GM21786 (cell line): Measurements from ENCODE around the gene FGF12.
"Not testable (repeated sequence)": the region's sequence is repeated elsewhere in the genome, so short reads cannot be mapped to it uniquely, and the experiment has no call there.

Source experiments
- ATAC-seq: cut with Tn5 transposase; IDR thresholded peaks from one replicate; pipeline ENCODE4 v1.9.1; 2021; ENCODE audit not compliant: unreplicated experiment

Gene FGF12

DNA sequence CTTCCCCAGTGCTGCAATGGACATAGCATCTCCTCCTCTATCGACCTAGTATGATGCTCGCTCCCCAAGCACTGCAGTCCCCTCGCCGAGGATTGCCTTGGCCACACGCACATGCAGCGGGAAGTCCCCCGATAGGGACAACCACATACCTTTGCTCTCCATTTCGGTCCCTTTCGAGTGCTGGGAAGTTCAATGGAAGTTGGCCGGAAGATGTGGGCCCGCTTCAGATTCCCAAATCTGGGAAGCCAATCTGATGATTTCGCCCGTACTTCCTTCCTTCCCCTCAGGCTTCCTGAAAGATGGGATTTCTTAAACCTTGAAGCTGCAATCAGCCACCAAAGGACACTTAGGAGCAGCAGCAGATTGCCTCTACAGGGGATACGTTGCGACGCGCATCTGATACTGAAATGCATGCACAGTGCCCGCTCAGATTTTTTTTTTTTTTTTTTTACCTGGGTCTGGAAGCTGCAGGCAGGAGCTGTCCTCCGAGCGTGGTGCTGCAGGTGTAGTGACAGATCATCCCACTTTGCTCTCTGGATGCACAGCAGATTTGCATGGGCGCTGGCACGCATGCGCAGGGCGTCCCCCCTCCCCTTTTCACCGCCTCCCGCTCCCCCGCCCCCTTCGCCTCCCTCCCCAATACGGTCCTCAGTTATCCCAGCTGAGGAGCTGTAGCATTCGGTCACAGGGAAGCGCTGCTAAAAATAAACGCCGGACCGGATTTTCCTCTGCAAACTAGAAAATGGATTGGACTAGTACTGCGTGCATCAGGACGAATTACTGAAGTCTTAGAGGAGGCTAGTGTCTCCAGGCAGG lies at the start of gene FGF12:
TSS of gene FGF12 (minus strand) at position 510 of the 816 bp plus-strand sequence.
- ATAC-seq = no peak

DNA sequence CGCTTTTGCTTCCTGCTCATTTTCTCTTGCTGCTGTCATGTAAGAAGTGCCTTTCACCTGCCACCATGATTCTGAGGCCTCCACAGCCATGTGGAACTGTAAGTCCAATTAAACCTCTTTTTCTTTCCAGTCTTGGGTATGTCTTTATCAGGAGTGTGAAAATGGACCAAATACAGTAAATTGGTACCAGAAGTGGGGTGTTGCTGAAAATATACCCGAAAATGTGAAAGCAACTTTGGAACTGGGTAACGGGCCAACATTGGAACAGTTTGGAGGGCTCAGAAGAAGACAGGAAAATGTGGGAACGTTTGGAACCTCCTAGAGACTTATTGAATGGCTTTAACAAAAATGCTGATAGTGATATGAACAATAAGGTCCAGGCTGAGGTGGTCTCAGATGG lies 47.0 kb upstream of the FGF12 start:
- not testable (repeated sequence) for ATAC-seq

DNA sequence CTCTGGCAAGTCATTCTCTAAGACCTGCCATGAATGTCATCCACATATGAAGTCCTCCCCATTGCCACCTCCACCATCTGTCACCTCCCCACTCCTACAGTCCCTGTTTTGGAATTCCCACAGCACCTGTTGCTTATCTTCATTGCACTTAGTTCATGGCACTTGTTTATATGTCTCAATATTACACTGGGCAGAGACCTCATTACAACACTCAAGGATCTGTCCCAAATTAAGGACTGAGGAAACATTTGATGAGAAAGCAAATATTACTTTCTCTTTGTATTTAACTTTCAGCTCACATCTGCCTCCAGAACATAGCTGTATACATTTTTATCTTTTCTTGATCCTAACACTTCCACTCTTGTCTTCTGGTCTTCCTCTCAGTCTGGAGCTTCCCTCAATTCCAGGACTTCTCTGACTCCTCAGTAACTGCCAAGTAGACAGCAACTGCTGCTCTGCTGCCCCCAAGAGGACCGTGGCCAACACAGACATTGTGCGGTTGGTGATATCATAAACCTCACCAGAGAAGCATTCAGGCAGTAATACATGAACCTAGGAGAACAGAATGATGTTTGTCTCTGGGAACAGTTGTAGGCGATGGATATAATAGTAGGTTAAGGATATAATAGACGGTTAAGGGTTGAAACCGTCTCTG lies 45.0 kb upstream of the FGF12 start:
- no peak for ATAC-seq

DNA sequence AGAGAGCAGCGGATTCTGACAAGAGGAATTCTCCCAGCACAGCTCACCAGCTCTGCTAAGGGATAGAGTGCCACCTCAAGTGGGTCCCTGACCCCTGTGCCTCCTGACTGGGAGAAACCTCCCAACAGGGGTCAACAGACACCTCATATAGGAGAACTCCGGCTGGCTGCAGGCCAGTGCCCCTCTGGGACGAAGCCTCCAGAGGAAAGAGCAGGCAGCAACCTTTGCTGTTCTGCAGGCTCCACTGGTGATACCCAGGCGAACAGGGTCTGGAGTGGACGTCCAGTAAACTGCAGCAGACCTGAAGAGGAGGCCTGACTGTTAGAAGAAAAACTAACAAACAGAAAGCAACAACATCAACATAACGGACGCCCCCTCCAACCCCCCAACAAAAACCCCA lies 31.3 kb upstream of the FGF12 start:
- ATAC-seq = no peak

DNA sequence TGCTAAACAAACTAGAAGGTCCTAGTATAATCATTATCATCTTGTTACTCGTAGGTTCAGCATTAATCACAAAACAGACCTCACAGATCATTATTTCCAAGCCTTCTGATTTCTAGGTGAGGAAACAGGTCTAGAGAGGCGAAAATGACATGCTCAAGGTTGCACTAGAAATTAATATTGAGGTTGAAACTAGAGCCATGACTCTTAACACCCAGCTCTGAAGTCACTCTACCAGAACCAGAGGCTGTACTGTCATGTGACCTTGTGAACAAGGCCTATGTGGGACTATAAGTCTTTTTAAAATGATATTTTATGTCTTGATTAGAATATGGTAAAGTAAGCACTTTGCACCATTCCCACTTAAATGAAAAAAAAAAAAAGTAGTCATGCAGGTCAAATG lies 23.8 kb upstream of the FGF12 start:
- no peak for ATAC-seq

DNA sequence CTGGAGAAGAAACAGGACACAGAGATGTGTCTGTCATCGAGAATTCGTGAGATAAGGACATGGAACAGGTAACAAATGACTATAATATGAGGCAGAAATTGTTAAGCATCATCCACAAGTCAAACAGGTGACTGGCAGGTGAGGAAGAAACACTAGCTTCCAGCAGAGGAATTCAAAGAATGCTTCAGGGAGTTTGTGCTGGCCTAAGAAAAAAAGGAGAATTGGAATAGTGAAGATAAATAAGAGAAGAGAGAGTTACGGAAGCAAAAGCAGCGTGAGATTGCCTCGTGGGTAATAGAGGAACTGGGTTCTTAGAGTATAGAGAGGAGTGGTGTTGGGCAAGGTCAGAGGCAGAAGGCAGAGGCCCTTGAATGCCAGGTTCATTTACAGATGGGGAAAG lies 22.9 kb upstream of the FGF12 start:
- ATAC-seq = no peak

DNA sequence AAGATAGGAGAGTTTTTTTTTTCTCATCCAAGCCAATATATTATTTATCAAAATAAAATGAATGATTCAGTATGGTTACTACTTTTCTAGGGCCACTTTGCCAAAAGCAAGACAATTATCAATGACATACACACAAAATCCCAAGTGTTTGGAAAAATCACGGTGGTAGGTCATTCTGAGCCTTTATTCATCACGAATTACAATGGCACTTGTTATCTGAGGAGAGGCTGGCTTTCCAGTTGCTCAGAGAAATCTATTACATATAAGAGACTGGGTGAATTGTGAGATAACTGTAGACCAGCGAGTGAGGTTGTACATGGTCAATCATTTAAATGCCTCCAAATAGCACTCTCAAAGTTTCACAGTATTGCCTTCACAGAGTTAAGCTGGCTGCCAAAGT lies 20.4 kb upstream of the FGF12 start:
- ATAC-seq = no peak

DNA sequence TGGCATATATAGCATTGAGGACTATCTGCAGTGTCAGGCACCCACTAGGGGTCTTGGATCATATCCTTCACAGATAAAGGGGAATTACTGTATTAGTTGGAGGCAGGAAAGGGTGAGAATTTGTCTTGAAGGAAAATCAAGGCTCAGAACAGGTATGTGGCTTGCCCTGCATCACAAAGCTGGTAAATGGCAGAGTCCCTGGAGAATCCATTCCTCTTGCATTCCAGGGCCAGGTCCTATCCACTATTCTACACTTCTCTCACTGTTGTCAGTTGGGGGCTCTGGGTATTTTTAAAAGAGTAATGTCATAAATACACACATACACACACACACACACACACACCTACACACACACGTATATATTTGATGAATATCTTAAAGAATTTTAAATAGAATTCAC lies 19.8 kb upstream of the FGF12 start:
- no peak for ATAC-seq

DNA sequence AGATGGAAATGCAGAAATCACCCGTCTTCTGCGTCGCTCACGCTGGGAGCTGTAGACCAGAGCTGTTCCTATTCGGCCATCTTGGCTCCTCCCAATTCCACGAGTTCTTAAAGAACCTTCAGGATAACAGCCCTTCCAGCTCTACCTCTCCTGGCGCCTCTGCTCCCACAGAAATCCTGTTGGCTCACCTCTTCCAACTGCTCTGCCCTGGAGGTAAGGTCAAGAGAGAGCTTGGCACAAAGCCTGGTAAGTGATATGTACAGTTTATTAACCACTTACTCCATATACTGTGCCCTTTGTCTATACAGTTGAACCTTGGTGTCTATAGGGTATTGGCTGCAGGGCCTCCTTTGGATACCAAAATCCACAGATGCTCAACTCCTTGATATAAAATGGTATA lies 17.8 kb upstream of the FGF12 start:
- no peak for ATAC-seq

DNA sequence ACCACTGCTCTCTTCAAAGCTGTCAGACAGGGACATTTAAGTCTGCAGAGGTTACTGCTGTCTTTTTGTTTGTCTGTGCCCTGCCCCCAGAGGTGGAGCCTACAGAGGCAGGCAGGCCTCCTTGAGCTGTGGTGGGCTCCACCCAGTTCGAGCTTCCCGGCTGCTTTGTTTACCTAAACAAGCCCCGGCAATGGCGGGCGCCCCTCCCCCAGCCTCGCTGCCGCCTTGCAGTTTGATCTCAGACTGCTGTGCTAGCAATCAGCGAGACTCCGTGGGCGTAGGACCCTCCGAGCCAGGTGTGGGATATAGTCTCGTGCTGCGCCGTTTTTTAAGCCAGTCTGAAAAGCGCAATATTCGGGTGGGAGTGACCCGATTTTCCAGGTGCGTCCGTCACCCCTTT lies 17.3 kb upstream of the FGF12 start:
- not testable (repeated sequence) for ATAC-seq

DNA sequence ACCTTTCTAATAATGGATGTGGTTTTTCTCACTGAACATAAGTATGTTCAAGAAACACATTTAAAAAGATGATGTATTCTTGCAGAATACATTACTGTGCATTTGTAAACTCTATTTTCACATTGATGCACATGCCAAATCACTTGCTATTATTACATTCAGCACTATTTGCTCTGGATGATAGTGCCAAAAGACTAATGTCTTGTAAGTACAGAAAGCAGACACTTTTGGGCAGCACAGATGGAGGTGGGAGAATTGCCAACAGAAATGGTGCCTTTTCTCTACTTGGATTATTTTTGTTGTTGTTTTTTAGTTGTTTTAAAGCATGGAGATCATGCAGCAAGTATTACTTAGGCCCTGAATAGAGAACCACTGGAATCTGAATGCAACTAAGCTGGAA lies 10.2 kb upstream of the FGF12 start:
- no peak for ATAC-seq

DNA sequence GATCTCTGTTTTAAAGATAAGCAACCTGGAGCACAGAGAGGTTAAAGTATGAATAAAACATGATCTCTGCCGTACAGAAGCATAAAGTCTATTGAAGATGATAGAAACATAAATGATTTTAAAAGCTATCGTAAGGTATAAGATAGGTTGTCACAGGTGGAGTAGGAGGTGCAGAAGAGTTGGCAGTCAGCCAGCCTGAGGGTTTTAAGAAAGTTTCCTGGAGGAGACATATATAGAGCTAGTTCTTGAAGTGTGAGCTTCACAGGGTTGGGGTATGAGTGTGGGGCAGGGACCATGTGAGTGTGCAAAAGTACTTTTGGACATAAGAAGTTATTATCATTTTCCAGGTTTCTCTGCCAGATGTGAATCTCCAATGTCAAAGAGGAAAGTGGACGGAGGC lies 3.9 kb upstream of the FGF12 start:
- no peak for ATAC-seq

DNA sequence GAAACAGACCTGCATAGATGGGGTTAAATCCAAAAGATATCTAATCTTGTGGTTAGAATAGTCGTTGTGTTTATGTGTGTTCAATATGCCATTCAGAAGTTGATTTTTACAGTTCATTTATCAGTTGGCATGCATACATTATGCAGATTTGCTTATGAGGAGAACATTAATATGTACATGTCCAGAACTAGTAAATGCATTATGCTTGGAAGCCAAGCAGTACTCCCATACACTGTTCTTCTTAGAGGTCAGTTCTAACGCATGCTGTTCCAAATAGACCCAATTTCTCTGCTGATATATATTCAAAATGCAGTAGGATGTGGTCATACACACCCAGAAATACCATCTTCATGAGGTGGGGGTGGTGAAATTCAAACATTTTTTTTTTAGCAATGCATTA lies 956 bp downstream of the FGF12 start:
- no peak for ATAC-seq

DNA sequence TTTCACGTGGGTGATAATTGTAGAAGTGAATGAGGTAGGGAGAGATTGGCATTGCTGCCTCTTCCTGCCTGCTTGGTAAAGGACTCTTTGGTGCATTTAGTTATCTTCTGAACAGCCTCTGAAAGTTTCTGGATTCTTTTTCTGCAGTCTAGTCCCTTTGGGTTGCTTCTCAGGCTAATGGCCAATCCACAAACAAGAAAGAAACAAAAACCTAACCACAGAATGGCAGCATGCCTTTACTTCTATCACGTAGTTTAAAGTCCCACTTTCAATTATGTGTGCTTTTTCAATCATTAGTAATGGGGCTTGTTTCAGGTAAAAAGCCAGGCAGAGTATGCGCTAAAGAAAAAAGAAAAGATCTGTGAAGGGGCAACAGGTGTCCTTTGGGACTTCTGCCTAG lies 7.4 kb downstream of the FGF12 start:
- ATAC-seq = no peak

DNA sequence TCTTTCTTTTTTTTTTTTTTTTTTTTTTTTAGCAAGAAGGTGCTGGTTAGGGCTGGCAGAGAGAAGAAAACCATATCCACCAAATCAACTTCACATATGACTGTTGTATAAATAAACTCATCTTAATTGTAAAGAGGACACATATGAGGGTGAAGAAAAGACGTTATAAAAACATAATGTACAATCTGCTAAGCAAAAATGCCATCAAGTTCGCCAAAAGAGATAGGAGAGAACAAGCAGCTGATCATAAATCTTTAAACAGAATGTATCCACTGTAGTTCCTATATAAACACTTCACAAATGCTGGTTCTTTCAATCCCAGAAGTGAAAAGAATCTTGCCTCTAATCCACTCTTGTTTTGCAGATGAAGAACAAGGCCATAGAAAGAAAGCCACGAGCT lies 9.2 kb downstream of the FGF12 start:
- ATAC-seq = no peak

DNA sequence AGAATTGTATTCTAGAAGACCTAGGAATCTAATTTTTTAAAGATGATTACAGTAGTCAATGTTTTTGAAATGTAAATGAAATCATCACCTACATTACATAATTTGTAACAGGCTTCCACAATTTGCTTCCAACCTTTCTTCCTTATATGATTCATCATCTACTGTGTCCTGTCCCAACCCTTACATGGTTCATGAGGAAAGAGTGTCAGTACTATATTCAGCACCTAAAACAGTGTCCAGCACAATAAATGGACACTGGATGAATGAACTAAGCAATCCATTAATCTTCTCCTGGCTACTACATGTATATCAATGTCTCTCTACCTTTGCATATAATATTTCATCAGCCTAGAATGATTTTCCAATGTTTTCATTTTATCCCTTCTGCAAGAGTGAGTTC lies 12.2 kb downstream of the FGF12 start:
- ATAC-seq = no peak

DNA sequence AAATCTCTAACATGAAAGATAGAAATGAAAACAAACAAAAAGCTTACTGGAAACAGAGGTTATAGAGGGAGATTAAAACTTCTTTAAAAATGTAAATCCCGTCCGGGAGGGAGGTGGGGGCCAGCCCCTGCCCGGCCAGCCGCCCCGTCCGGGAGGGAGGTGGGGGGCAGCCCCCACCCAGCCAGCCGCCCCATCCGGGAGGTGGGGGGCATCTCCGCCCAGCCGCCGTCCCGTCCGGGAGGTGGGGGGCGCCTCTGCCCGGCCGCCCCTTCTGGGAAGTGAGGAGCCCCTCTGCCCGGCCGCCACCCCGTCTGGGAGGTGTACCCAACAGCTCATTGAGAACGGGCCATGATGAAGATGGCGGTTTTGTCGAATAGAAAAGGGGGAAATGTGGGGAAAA lies 16.2 kb downstream of the FGF12 start:
- ATAC-seq = not testable (repeated sequence)

DNA sequence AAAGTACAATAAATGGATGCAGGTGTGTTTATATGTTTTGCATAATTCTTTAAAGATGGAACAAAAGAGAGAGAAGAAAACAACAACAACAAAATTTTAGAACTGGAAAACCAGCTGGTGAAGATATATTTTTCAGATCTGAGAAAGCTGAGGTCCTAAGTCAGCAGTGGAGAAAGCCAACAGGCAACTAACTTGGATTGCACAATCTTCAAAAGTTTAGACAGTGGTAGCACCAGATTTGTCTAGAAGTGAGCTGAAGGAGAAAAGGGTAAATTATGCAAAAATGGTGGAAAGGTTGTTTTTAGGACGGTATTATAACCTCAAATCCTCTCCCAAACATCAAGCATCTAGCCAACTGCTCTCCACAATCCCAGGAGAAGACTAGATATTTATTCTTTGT lies 17.0 kb downstream of the FGF12 start:
- ATAC-seq = no peak

DNA sequence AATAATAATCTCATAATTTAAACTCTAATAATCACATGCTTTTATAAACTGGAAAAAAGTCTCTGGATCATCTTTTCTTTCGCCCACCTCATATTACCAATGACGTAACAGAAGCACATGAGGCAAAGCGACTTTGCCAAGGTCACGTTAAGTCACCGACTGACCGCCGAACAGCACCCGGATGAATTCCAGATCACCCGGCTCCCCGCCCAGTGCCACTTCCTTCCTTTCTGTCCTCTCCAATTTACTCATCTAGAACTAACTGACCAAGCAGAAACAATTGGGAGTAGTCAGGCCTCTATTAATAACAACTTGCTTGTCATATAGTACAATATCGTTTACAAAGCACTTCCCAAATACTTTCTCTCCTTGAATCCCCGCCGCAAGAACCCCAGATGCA lies 21.1 kb downstream of the FGF12 start:
- no peak for ATAC-seq

DNA sequence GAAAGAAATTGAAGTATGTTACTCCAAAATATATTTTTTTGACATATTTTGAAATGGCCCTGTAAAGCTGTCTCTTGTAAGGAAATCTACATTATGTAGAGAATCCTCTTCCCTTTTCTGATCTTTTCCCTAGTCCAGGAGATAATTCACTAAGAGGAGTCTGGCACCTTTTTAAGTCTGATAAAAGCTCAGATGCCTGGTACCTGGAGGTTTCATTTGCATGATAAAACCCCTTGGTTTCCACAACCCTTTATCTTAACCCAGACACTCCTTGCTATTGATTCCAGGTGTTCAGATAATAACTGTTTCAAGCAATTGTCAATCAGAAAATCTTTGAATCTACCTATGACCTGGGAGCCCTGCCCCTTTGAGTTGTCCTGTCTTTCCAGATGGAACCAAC lies 26.5 kb downstream of the FGF12 start:
- ATAC-seq = no peak

DNA sequence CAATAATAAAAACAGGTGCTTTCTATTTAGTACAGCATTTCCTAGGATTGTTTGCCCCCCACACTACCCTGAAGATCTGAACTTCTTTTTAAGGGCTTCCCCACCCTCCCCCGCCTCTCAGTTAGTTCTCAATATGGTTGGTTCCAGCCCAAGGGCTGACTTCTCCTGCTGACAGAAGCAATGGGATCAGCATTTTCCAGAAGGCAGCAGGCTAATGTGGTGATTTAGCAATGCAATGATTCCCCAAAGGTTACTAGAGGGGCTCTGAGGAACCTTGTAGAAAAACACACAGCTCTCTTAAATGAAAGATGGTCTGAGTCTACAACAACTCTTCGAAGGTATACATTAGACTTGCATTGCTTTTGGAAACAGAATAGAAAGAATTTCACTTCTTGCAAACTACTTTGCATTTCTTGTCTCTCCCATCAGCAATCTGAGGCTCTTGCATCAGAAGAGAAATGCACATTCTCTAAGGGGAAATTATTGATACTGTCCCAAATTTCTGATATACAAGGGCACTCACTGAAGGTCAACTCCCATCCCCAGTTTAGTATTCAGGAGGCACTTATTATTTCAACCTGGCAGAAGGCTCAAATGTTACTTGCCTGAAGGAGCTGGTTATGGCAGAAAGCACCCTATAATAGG lies 30.3 kb downstream of the FGF12 start:
- no peak for ATAC-seq

DNA sequence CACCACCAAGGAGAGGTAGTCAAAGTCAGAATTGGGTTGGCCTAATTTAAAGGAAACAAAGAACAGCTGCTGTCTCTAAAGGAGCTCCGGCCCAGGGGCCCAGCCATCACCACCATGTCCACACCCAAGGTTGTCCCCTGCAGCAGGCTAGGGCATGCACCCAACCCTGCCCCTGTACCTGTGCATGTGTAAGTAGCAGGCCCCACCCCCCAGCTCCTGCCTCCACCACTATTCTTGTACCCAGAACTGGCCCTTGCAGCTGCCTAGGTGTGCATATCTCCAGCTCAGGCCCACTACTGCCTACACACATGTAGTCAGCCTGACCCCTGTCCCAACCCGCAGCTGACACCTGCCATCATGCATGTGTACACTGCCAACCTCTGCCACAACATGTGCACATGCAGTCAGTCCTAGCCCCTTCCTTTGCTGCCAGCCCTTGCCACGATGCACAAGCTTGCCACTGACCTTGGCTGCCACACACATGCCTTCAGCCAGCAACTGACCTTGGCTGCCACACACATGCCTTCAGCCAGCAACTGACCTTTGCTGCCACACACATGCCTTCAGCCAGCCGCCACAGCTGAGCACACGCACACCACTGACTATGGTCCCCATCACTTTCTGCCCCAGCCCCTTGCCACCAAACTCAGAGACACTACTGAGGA lies 39.7 kb downstream of the FGF12 start:
- ATAC-seq = no peak
